B cell (primary cell): ENCODE data around the gene RPL37A. TPM values are rescaled to one million over a fixed set of nuclear protein-coding genes. Genes with fewer than 3 reads are reported as not detected.

Experiments
- ATAC-seq: fragments of 200-7000 bp; cut with Tn5 transposase; one replicate; pipeline ENCODE4 v1.10.0; 2021; ENCODE audit warnings: low read depth, mild to moderate bottlenecking, moderate number of reproducible peaks, moderate library complexity
- CTCF ChIA-PET: fragments of 350-600 bp; sonication (Branson Sonifier 250); formaldehyde crosslinking; loops from one replicate; lab custom pipeline; 2021; ENCODE audit warnings: antibody characterized with exemption, inconsistent platforms; lab: Charles Lee
- POLR2A ChIA-PET: fragments of 350-600 bp; sonication (Branson Sonifier 250); formaldehyde crosslinking; loops from one replicate; lab custom pipeline; 2021; ENCODE audit warnings: antibody characterized with exemption; lab: Charles Lee
- DNase-seq: peaks from one replicate; pipeline ENCODE4 v3.0.0; 2013
- H2AFZ ChIP-seq: 2 replicates; pipeline ENCODE4 v1.6.1; 2012; ENCODE audit warnings: mild to moderate bottlenecking, low read depth, low read length; ENCODE audit not compliant: insufficient read depth, poor library complexity, severe bottlenecking
- H3K27ac ChIP-seq, 2 donors: 1 replicate in 1 of 2; 2 replicates in 1 of 2; pipeline ENCODE4 v1.5.1; 2012 to 2013; ENCODE audit warnings: low read length in 2 of 2, mild to moderate bottlenecking in 2 of 2, moderate library complexity in 1 of 2
- H3K27me3 ChIP-seq, 4 experiments: fragments of 200-600 bp in 1 of 4; sonication (generic) in 1 of 4; replicated peaks in 1 of 4; 1 replicate in 2 of 4; 2 replicates in 2 of 4; pipeline versions ENCODE4 v1.6.1 to v1.7.0; 2013 to 2016; ENCODE audit warnings: low read length in 3 of 4, mild to moderate bottlenecking in 2 of 4, mixed read lengths in 1 of 4, moderate library complexity in 1 of 4; ENCODE audit not compliant: insufficient read depth in 4 of 4, control insufficient read depth in 3 of 4; ENCODE audit errors: control extremely low read depth in 1 of 4
- H3K36me3 ChIP-seq, 2 experiments: replicated peaks in 1 of 2; 1 replicate in 1 of 2; 2 replicates in 1 of 2; pipeline versions ENCODE4 v1.6.1 to v1.7.1; 2013; ENCODE audit warnings: low read length in 1 of 2; ENCODE audit not compliant: insufficient read depth in 2 of 2, control insufficient read depth in 1 of 2; ENCODE audit errors: control extremely low read depth in 1 of 2, extremely low read depth in 1 of 2
- H3K4me1 ChIP-seq, 2 donors: fragments of 200-600 bp in 1 of 2; sonication (generic) in 1 of 2; 1 replicate in 1 of 2; 2 replicates in 1 of 2; pipeline versions ENCODE4 v1.5.1 to v1.6.1; 2013 to 2017; ENCODE audit warnings: low read length in 2 of 2; ENCODE audit not compliant: control insufficient read depth in 2 of 2, insufficient read depth in 2 of 2
- H3K4me2 ChIP-seq: replicated peaks from 2 replicates; pipeline ENCODE3; 2012; ENCODE audit warnings: mild to moderate bottlenecking, low read depth, low read length; ENCODE audit not compliant: poor library complexity, severe bottlenecking
- H3K4me3 ChIP-seq, 5 experiments: fragments of 200-600 bp in 1 of 5; sonication (generic) in 1 of 5; 1 replicate in 3 of 5; 2 replicates in 2 of 5; pipeline versions ENCODE4 v1.5.1 to v1.7.0; 2011 to 2016; ENCODE audit warnings: low read length in 4 of 5, mild to moderate bottlenecking in 4 of 5, low read depth in 2 of 5, control low read depth in 1 of 5, moderate library complexity in 1 of 5; ENCODE audit not compliant: insufficient read depth in 1 of 5; ENCODE audit errors: control extremely low read depth in 1 of 5, extremely low read depth in 1 of 5
- H3K79me2 ChIP-seq: fragments of 200-600 bp; sonication (generic); one replicate; pipeline ENCODE4 v1.6.0; 2016; ENCODE audit warnings: low read length; ENCODE audit not compliant: control insufficient read depth, insufficient read depth
- H3K9ac ChIP-seq: fragments of 200-600 bp; sonication (generic); 2 replicates; pipeline ENCODE4 v1.6.1; 2017; ENCODE audit warnings: mild to moderate bottlenecking, low read length, moderate library complexity
- H3K9me3 ChIP-seq, 3 donors: one replicate each; pipeline versions ENCODE4 v1.6.1 to v1.7.1; 2013; ENCODE audit warnings: low read length in 2 of 3; ENCODE audit not compliant: control insufficient read depth in 2 of 3, insufficient read depth in 1 of 3; ENCODE audit errors: control extremely low read depth in 1 of 3
- H4K20me1 ChIP-seq: 2 replicates; pipeline ENCODE4 v1.6.0; 2012; ENCODE audit warnings: mild to moderate bottlenecking, low read length; ENCODE audit not compliant: insufficient read depth, control insufficient read depth, poor library complexity, severe bottlenecking
- H3K27ac Mint-ChIP-seq: one replicate; pipeline ENCODE4 v1.8.0; 2021; ENCODE audit warnings: mixed read lengths
- H3K27me3 Mint-ChIP-seq: one replicate; pipeline ENCODE4 v1.8.0; 2021; ENCODE audit warnings: mixed read lengths
- H3K4me1 Mint-ChIP-seq: one replicate; pipeline ENCODE4 v1.8.0; 2021; ENCODE audit warnings: mixed read lengths
- H3K4me3 Mint-ChIP-seq: one replicate; pipeline ENCODE4 v1.8.0; 2021; ENCODE audit warnings: mixed read lengths
- H3K9me3 Mint-ChIP-seq: one replicate; pipeline ENCODE4 v1.8.0; 2022; ENCODE audit warnings: mixed read lengths; ENCODE audit not compliant: insufficient read depth
- CTCF ChIP-seq: fragments of 200-600 bp; IDR thresholded peaks from one replicate; pipeline ENCODE4 v1.8.0; 2022; ENCODE audit warnings: antibody characterized with exemption, mild to moderate bottlenecking
- EZH2 ChIP-seq: IDR thresholded peaks from 2 replicates; pipeline ENCODE4 v1.6.1; 2012; ENCODE audit warnings: borderline replicate concordance, low read depth, mild to moderate bottlenecking, moderate library complexity, low read length; ENCODE audit not compliant: insufficient read depth, poor library complexity, severe bottlenecking
- WGBS: methylation state at CpG from one replicate; pipeline ENCODE4 v1.1.5; 2013; ENCODE audit warnings: missing lambda C conversion rate; ENCODE audit not compliant: insufficient coverage; 5-methylcytosine and 5-hydroxymethylcytosine counted together
- intact Hi-C: fragments of 100-400 bp; cut with micrococcal nuclease; formaldehyde crosslinking; loops from one replicate; pipeline ENCODE4 v1.10.0; 2022
- polyA plus RNA-seq: library from polyadenylated mRNA; depleted of rRNA; stranded (reverse); fragments of >200 nt; gene quantifications from 2 replicates; pipeline ENCODE4 v1.2.3, GENCODE V29; 2012
- total RNA-seq, 2 donors: library from RNA; stranded (reverse); fragments of 120-200 nt in 1 of 2; gene quantifications; 1 replicate in 1 of 2; 2 replicates in 1 of 2; pipeline versions ENCODE4 v1.2.3 to v1.2.4, GENCODE V29; 2013 to 2022

RPL37A gene
- total and polyA plus RNA-seq, 2 donors (not counting 1 experiment from before 2014, with no cell fraction given): 1,571 to 3,456 TPM

- TF ChIP-seq EZH2 (no peak), CTCF (no peak)
- Histone ChIP-seq H3K79me2 (no peaks in the 10 kb centered on the region), H2AFZ (no peak overlapping the region), H3K4me1 (no peaks in the 10 kb centered on the region), H4K20me1 (no peaks in the 10 kb centered on the region), H3K27me3 (peaks cover 0 to 15% (median 1%) of the 10 kb centered on the region in 4 experiments), H3K4me3 (no peak overlapping the region), H3K36me3 (no peaks in the 10 kb centered on the region), H3K9ac (no peak overlapping the region), H3K4me2 (no peak overlapping the region), H3K27ac (no peak overlapping the region), H3K9me3 (no peaks in the 10 kb centered on the region)
- no peak overlapping the region for H3K4me3 Mint-ChIP-seq
- no peaks in the 10 kb centered on the region for H3K4me1 Mint-ChIP-seq
- intact Hi-C loops: no loop called here
- CTCF ChIA-PET: no interaction called here
- H3K27me3 Mint-ChIP-seq: peaks cover 42% of the 10 kb centered on the region
- WGBS: 87% methylated on average over 4 of the region's 5 CpGs
- no peak overlapping the region for H3K27ac Mint-ChIP-seq
- H3K9me3 Mint-ChIP-seq: no peaks in the 10 kb centered on the region
- POLR2A ChIA-PET: no interaction called here
- no peak for DNase-seq
- ATAC-seq: no peak
These were observed 50.3 kb downstream of the RPL37A start for GRCh38 chr2:216548901-216549331.

- intact Hi-C loops: no loop called here
- no peaks in the 10 kb centered on the region for H3K36me3 ChIP-seq
- H4K20me1 ChIP-seq: no peaks in the 10 kb centered on the region
- H3K4me1 Mint-ChIP-seq: no peaks in the 10 kb centered on the region
- H3K4me1 ChIP-seq: no peaks in the 10 kb centered on the region
- H3K79me2 ChIP-seq: no peaks in the 10 kb centered on the region
- DNase-seq (no peak), ATAC-seq (no peak)
- H2AFZ ChIP-seq: no peak overlapping the region
- no peak overlapping the region for H3K27ac Mint-ChIP-seq
- no peak overlapping the region for H3K4me3 ChIP-seq
- no peaks in the 10 kb centered on the region for H3K9me3 ChIP-seq
- no peak for TF ChIP-seq EZH2
- no peak for TF ChIP-seq CTCF
- H3K4me3 Mint-ChIP-seq: no peak overlapping the region
- ChIA-PET POLR2A (no interaction called here), CTCF (no interaction called here)
- no peaks in the 10 kb centered on the region for H3K9me3 Mint-ChIP-seq
- no peak overlapping the region for H3K9ac ChIP-seq
- peaks cover 0 to 14% (median 1%) of the 10 kb centered on the region in 4 experiments for H3K27me3 ChIP-seq
- H3K27me3 Mint-ChIP-seq: peaks cover 37% of the 10 kb centered on the region
- no peak overlapping the region for H3K4me2 ChIP-seq
- 93% methylated on average over 9 of the region's 10 CpGs for WGBS
- H3K27ac ChIP-seq: no peak overlapping the region
These were observed 51.5 kb downstream of the RPL37A start for GRCh38 chr2:216549926-216550690.
